Loucy (cell line): Measurements from ENCODE around the gene VAV2.

Experiments
- H2AFZ ChIP-seq: fragments of 200-600 bp; sonication (generic); 2 replicates; pipeline ENCODE4 v1.6.0; 2016; ENCODE audit warnings: antibody characterized with exemption, mild to moderate bottlenecking, low read length, moderate library complexity
- H3F3A ChIP-seq: fragments of 200-600 bp; 2 replicates; pipeline ENCODE4 v1.6.0; 2016; ENCODE audit warnings: antibody characterized with exemption, low read depth, mild to moderate bottlenecking
- H3K27me3 ChIP-seq: fragments of 200-600 bp; sonication (generic); 2 replicates; pipeline ENCODE4 v1.6.1; 2014; ENCODE audit warnings: low read length, mild to moderate bottlenecking; ENCODE audit not compliant: insufficient read depth, poor library complexity, severe bottlenecking
- H3K36me3 ChIP-seq: fragments of 200-600 bp; sonication (generic); 2 replicates; pipeline ENCODE4 v1.6.1; 2016; ENCODE audit warnings: low read length; ENCODE audit not compliant: insufficient read depth
- H3K4me1 ChIP-seq: fragments of 200-600 bp; sonication (generic); 2 replicates; pipeline ENCODE4 v1.5.1; 2014; ENCODE audit warnings: low read length, mild to moderate bottlenecking; ENCODE audit not compliant: insufficient read depth, poor library complexity, severe bottlenecking
- H3K4me2 ChIP-seq: fragments of 200-600 bp; sonication (generic); 2 replicates; pipeline ENCODE4 v1.6.0; 2014; ENCODE audit warnings: antibody characterized with exemption, low read length, low read depth, mild to moderate bottlenecking; ENCODE audit not compliant: poor library complexity, severe bottlenecking
- H3K4me3 ChIP-seq: fragments of 200-600 bp; sonication (generic); 2 replicates; pipeline ENCODE4 v1.5.1; 2014; ENCODE audit warnings: low read length, mild to moderate bottlenecking, mixed read lengths; ENCODE audit not compliant: poor library complexity, severe bottlenecking
- H3K79me2 ChIP-seq: fragments of 200-600 bp; sonication (generic); 2 replicates; pipeline ENCODE4 v1.6.1; 2014; ENCODE audit warnings: low read length; ENCODE audit not compliant: insufficient read depth
- H3K9ac ChIP-seq: fragments of 200-600 bp; sonication (generic); 2 replicates; pipeline ENCODE4 v1.6.0; 2014; ENCODE audit warnings: mild to moderate bottlenecking, low read depth, low read length, moderate library complexity; ENCODE audit not compliant: poor library complexity, severe bottlenecking
- H3K9me2 ChIP-seq: fragments of 200-600 bp; sonication (generic); replicated peaks from 2 replicates; pipeline ENCODE4 v1.6.1; 2016; ENCODE audit warnings: low read depth, low read length, mixed read lengths
- H3K9me3 ChIP-seq: fragments of 200-600 bp; sonication (generic); 2 replicates; pipeline ENCODE4 v1.6.1; 2014; ENCODE audit warnings: mild to moderate bottlenecking, antibody characterized with exemption, low read length, low read depth; ENCODE audit not compliant: insufficient read depth
- H4K20me1 ChIP-seq: fragments of 200-600 bp; sonication (generic); 2 replicates; pipeline ENCODE4 v1.6.0; 2014; ENCODE audit warnings: antibody characterized with exemption, low read length, mild to moderate bottlenecking; ENCODE audit not compliant: insufficient read depth, poor library complexity, severe bottlenecking
- EZH2phosphoT487 ChIP-seq: fragments of 200-600 bp; IDR thresholded peaks from 2 replicates; pipeline ENCODE4 v1.6.1; 2018; ENCODE audit warnings: antibody characterized with exemption, mild to moderate bottlenecking, moderate library complexity, borderline replicate concordance
- TF ChIP-seq, protein P1 (sequence below): fragments of 200-600 bp; sonication (generic); conservative IDR thresholded peaks from 2 replicates; pipeline ENCODE4 v1.5.1; 2014; ENCODE audit warnings: mild to moderate bottlenecking, antibody characterized with exemption, low read length

Gene VAV2

DNA sequence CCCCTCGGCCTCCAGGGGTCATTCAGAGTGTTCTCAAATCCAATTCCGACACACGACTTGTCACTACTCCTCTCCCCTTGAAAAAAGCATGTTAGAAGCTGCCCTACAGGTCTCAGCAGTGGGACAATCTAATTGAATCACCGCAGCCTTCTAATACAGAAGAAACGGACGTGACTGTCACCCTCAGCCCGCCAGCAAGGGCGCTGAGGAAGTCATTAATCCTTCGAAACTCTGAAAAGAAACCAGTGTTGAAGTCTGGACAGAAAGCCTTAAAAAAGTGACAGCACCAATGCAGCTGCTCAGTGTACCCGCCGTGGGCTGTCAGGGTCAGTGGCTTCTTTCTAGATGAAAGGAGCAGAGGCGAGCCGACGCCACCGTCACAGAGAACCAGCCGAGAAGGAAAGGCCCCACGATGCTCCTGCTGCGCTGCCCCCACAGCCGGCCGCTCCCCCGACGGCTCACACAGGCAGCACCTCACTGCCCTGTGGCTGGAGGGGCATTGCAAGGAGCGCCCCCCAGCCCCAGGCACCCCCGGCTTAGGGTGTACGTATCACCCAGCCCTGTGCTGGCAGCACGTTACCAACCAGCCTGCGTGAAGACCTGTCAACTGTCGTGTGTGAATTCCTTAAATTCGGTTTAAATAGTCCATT, 38.8 kb upstream of the VAV2 start:
- no peak overlapping the region for H3K4me2 ChIP-seq
- H3K4me3 ChIP-seq = no peak overlapping the region
- H3K27me3 ChIP-seq = no peaks in the 10 kb centered on the region
- no peak overlapping the region for H3K9ac ChIP-seq
- no peaks in the 10 kb centered on the region for H3F3A ChIP-seq
- H4K20me1 ChIP-seq = no peaks in the 10 kb centered on the region
- H2AFZ ChIP-seq = no peak overlapping the region
- H3K36me3 ChIP-seq = peaks cover 43% of the 10 kb centered on the region; the same call in 1 of the 2 replicates
- no peaks in the 10 kb centered on the region for H3K9me2 ChIP-seq
- peaks cover under 1% of the 10 kb centered on the region for H3K4me1 ChIP-seq
- TF ChIP-seq EZH2phosphoT487 = no peak
- TF ChIP-seq, protein P1, sequence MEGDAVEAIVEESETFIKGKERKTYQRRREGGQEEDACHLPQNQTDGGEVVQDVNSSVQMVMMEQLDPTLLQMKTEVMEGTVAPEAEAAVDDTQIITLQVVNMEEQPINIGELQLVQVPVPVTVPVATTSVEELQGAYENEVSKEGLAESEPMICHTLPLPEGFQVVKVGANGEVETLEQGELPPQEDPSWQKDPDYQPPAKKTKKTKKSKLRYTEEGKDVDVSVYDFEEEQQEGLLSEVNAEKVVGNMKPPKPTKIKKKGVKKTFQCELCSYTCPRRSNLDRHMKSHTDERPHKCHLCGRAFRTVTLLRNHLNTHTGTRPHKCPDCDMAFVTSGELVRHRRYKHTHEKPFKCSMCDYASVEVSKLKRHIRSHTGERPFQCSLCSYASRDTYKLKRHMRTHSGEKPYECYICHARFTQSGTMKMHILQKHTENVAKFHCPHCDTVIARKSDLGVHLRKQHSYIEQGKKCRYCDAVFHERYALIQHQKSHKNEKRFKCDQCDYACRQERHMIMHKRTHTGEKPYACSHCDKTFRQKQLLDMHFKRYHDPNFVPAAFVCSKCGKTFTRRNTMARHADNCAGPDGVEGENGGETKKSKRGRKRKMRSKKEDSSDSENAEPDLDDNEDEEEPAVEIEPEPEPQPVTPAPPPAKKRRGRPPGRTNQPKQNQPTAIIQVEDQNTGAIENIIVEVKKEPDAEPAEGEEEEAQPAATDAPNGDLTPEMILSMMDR = no peak
- H3K9me3 ChIP-seq = no peaks in the 10 kb centered on the region
- no peaks in the 10 kb centered on the region for H3K79me2 ChIP-seq

DNA sequence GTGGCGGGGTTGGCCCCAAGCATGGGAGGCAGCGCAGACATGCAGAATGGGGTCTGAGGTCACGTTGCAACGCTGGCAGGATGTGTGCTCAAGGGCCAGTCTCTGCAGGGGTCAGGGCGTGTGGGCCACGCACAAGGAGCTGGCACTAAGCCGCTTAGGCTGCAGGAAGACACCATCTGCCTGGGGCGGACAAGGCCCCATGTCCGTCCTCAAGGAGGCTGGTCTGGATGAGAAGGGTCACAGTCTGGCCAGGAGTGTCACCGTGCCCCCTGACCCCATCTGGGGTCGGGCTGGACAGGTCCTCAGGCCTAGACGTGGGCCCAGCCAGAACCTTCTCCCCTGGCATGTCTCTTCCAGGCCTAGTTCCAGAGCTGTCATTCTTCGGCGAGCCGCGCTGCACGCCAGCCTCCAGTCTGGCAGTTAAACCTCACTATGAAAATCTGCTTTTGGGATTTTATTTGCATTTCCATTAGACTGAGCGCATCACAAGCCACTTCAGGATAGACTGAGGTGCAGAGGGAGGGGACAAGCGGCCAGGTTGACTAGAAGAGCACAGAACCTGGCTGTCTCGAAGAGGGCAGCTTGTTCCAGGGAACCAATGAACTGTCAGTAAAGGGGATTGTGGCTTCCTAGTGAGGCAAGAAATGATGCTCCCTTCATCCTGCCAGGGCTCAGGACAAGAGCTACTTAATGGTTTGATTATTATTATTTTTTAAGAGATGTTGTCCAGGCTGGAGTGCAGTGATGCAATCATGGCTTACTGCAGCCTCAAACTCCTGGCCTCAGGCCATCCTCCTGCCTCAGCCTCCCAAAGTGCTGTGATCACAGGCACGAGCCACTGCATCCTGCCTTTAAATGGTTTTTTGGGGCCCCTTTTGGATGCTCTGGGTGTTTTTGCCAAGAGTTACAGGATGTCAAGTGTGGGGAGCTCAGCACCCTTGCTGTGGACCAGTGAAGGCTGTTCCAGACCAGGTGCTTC, 37.4 kb upstream of the VAV2 start:
- Histone ChIP-seq H3K4me3 (no peak overlapping the region), H3K27me3 (no peaks in the 10 kb centered on the region), H3K9ac (no peak overlapping the region), H3K4me2 (no peak overlapping the region), H4K20me1 (no peaks in the 10 kb centered on the region), H3K9me3 (no peaks in the 10 kb centered on the region), H3K79me2 (no peaks in the 10 kb centered on the region), H3K9me2 (no peaks in the 10 kb centered on the region), H3K4me1 (peaks cover 4% of the 10 kb centered on the region), H3F3A (no peaks in the 10 kb centered on the region), H3K36me3 (peaks cover 28% of the 10 kb centered on the region; the same call in 1 of the 2 replicates), H2AFZ (no peak overlapping the region)
- no peak for TF ChIP-seq EZH2phosphoT487
- TF ChIP-seq, protein P1 = no peak

DNA sequence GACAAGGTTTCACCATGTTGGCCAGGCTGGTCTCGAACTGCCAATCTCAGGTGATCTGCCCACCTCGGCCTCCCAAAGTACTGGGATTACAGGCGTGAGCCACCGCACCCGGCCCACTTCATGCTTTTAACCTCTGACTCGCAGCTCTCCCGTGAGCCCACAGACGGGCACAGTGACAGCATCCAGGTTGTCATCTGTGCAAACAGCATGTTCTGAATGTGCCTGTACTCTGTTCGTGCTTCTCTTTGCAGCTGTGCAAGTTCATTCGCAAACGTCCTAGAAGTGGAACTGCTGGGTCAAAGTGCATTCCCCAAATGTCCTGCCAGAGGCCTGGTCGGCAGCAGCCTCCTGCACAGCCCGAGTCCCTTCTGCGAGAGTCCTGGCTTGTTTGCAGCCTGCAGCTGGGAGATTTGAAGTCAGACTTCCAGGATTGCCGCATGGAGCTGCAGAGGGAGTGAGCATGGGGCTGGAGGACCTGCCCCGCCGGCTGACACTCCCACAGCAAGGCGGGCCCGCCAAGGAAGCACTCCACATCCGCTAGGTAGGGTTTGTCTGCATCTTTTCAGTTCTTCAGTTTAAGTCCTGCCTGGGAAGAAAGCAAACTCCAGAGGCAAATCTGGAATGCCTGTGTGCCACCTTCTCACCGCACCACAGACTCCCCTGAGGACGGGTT, 36.6 kb upstream of the VAV2 start:
- Histone ChIP-seq H3K4me1 (peaks cover 4% of the 10 kb centered on the region), H3K9ac (no peak overlapping the region)

More for the DNA sequence above, 36.6 kb upstream of the VAV2 start:
- Histone ChIP-seq H4K20me1 (no peaks in the 10 kb centered on the region), H3F3A (no peaks in the 10 kb centered on the region), H3K79me2 (no peaks in the 10 kb centered on the region), H3K4me3 (no peak overlapping the region), H3K36me3 (peaks cover 20% of the 10 kb centered on the region; the same call in 1 of the 2 replicates), H3K9me2 (no peaks in the 10 kb centered on the region), H3K9me3 (no peaks in the 10 kb centered on the region), H3K27me3 (no peaks in the 10 kb centered on the region), H3K4me2 (no peak overlapping the region), H2AFZ (no peak overlapping the region)
- no peak for TF ChIP-seq EZH2phosphoT487
- TF ChIP-seq, protein P1 = no peak
